ENCODE results near the gene MBNL1.

DNA sequence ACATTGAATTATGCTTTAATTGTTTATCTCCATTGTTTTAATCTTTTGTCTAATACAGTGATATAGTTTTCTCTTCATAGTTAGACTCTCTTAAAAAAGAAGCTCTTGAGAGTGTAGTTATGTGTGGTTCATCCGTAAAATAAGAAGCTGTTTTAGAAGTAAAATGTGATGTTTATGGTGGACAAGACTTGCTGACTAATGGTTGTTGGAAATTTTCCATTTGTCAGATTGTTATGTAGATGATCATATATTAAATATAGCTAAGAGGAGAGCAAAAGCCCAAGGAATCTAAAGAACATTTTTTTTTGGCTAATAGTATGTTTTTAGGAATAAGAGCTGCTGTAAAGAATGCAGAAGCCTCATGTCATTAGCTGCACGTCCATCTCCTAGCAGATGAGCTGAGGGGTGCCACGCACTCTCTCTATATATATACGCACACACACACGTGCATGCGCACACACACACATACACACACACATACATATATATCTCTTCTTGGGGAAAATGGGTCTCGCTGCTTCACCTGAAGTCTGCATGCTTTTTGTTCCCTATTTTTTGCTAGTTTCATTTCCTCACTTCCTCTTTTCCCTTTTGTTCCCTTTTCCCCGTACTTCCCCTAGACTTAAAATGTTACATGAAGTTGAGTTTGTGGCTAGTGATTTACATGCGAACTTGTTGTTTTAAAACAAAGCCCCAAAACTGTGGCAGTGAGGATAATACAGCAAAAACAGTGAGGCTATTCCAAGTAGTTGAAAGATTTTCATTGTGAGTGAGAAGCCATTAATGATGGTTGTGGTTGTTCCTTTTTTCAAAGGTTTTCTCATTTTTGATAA lies 107.8 kb downstream of the MBNL1 start:
- TF ChIP-seq BCL11A (tag by site-specific recombination; IDR thresholded peaks at IDR 0.05; ENCODE audit: low read depth) (no peak), ZNF146 (tag by site-specific recombination; IDR thresholded peaks at IDR 0.05) (no peak), KLF16 (tag by site-specific recombination; IDR thresholded peaks at IDR 0.05) (no peak), ZNF274 (IDR thresholded peaks at IDR 0.05; ENCODE audit: low read length) (no peak), ZNF274 (tag by site-specific recombination; IDR thresholded peaks at IDR 0.05; ENCODE audit: borderline replicate concordance) (no peak), ZNF335 (tag by site-specific recombination; conservative IDR thresholded peaks at IDR 0.05) (no peak), MZF1 (tag by site-specific recombination; IDR thresholded peaks at IDR 0.05; ENCODE audit: borderline replicate concordance) (no peak)
- TF ChIP-seq, protein P1, sequence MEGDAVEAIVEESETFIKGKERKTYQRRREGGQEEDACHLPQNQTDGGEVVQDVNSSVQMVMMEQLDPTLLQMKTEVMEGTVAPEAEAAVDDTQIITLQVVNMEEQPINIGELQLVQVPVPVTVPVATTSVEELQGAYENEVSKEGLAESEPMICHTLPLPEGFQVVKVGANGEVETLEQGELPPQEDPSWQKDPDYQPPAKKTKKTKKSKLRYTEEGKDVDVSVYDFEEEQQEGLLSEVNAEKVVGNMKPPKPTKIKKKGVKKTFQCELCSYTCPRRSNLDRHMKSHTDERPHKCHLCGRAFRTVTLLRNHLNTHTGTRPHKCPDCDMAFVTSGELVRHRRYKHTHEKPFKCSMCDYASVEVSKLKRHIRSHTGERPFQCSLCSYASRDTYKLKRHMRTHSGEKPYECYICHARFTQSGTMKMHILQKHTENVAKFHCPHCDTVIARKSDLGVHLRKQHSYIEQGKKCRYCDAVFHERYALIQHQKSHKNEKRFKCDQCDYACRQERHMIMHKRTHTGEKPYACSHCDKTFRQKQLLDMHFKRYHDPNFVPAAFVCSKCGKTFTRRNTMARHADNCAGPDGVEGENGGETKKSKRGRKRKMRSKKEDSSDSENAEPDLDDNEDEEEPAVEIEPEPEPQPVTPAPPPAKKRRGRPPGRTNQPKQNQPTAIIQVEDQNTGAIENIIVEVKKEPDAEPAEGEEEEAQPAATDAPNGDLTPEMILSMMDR (tag by site-specific recombination; IDR thresholded peaks at IDR 0.05): no peak
- TF ChIP-seq, protein P2, sequence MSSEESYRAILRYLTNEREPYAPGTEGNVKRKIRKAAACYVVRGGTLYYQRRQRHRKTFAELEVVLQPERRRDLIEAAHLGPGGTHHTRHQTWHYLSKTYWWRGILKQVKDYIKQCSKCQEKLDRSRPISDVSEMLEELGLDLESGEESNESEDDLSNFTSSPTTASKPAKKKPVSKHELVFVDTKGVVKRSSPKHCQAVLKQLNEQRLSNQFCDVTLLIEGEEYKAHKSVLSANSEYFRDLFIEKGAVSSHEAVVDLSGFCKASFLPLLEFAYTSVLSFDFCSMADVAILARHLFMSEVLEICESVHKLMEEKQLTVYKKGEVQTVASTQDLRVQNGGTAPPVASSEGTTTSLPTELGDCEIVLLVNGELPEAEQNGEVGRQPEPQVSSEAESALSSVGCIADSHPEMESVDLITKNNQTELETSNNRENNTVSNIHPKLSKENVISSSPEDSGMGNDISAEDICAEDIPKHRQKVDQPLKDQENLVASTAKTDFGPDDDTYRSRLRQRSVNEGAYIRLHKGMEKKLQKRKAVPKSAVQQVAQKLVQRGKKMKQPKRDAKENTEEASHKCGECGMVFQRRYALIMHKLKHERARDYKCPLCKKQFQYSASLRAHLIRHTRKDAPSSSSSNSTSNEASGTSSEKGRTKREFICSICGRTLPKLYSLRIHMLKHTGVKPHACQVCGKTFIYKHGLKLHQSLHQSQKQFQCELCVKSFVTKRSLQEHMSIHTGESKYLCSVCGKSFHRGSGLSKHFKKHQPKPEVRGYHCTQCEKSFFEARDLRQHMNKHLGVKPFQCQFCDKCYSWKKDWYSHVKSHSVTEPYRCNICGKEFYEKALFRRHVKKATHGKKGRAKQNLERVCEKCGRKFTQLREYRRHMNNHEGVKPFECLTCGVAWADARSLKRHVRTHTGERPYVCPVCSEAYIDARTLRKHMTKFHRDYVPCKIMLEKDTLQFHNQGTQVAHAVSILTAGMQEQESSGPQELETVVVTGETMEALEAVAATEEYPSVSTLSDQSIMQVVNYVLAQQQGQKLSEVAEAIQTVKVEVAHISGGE (tag by site-specific recombination; conservative IDR thresholded peaks at IDR 0.05; ENCODE audit: low read depth): no peak
- TF ChIP-seq, protein P3, sequence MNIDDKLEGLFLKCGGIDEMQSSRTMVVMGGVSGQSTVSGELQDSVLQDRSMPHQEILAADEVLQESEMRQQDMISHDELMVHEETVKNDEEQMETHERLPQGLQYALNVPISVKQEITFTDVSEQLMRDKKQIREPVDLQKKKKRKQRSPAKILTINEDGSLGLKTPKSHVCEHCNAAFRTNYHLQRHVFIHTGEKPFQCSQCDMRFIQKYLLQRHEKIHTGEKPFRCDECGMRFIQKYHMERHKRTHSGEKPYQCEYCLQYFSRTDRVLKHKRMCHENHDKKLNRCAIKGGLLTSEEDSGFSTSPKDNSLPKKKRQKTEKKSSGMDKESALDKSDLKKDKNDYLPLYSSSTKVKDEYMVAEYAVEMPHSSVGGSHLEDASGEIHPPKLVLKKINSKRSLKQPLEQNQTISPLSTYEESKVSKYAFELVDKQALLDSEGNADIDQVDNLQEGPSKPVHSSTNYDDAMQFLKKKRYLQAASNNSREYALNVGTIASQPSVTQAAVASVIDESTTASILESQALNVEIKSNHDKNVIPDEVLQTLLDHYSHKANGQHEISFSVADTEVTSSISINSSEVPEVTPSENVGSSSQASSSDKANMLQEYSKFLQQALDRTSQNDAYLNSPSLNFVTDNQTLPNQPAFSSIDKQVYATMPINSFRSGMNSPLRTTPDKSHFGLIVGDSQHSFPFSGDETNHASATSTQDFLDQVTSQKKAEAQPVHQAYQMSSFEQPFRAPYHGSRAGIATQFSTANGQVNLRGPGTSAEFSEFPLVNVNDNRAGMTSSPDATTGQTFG (tag by site-specific recombination; IDR thresholded peaks at IDR 0.05; ENCODE audit: borderline replicate concordance): no peak
- TF ChIP-seq, protein P4, sequence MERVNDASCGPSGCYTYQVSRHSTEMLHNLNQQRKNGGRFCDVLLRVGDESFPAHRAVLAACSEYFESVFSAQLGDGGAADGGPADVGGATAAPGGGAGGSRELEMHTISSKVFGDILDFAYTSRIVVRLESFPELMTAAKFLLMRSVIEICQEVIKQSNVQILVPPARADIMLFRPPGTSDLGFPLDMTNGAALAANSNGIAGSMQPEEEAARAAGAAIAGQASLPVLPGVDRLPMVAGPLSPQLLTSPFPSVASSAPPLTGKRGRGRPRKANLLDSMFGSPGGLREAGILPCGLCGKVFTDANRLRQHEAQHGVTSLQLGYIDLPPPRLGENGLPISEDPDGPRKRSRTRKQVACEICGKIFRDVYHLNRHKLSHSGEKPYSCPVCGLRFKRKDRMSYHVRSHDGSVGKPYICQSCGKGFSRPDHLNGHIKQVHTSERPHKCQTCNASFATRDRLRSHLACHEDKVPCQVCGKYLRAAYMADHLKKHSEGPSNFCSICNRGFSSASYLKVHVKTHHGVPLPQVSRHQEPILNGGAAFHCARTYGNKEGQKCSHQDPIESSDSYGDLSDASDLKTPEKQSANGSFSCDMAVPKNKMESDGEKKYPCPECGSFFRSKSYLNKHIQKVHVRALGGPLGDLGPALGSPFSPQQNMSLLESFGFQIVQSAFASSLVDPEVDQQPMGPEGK (tag by site-specific recombination; IDR thresholded peaks at IDR 0.05): no peak

Data from HEK293 (cell line).